T-helper 1 cell treated with Interleukin-12 subunit alpha and Interleukin-12 subunit beta and Interleukin-4 antibody, amounts not matched to agents 30 μg/mL and 1 μg/mL, for 36 hours (primary cell): ENCODE measurements around the gene PPP3R2.
"Not testable (repeated sequence)": the region's sequence is repeated elsewhere in the genome, so short reads cannot be mapped to it uniquely, and the experiment has no call there.

Experiments used
- H3K27ac Mint-ChIP-seq: one replicate; pipeline ENCODE4 v1.8.0; 2021; ENCODE audit warnings: mild to moderate bottlenecking, mixed read lengths
- H3K27me3 Mint-ChIP-seq: one replicate; pipeline ENCODE4 v1.8.0; 2021; ENCODE audit warnings: low read depth, mixed read lengths
- H3K36me3 Mint-ChIP-seq: one replicate; pipeline ENCODE4 v1.8.0; 2021; ENCODE audit warnings: low read depth, mixed read lengths
- H3K4me1 Mint-ChIP-seq: one replicate; pipeline ENCODE4 v1.8.0; 2021; ENCODE audit warnings: low read depth, mixed read lengths
- H3K4me3 Mint-ChIP-seq: one replicate; pipeline ENCODE4 v1.8.0; 2021; ENCODE audit warnings: mild to moderate bottlenecking, moderate library complexity, mixed read lengths
- H3K9me3 Mint-ChIP-seq: one replicate; pipeline ENCODE4 v1.8.0; 2021; ENCODE audit warnings: mixed read lengths

The PPP3R2 gene

GRCh38 chr9:101604296-101604695 lies 9.5 kb upstream of the PPP3R2 start:
- H3K27me3 Mint-ChIP-seq = peaks cover 16% of the 10 kb centered on the region
- H3K4me3 Mint-ChIP-seq = no peak overlapping the region
- H3K36me3 Mint-ChIP-seq = no peaks in the 10 kb centered on the region
- H3K27ac Mint-ChIP-seq = no peak overlapping the region
- peaks cover 2% of the 10 kb centered on the region for H3K4me1 Mint-ChIP-seq
- no peaks in the 10 kb centered on the region for H3K9me3 Mint-ChIP-seq

GRCh38 chr9:101601904-101602765 lies 7.4 kb upstream of the PPP3R2 start:
- Mint-ChIP-seq H3K4me3 (no peak overlapping the region), H3K36me3 (no peaks in the 10 kb centered on the region), H3K4me1 (peaks cover 2% of the 10 kb centered on the region), H3K27ac (no peak overlapping the region), H3K27me3 (peaks cover 8% of the 10 kb centered on the region), H3K9me3 (no peaks in the 10 kb centered on the region)

GRCh38 chr9:101593345-101593744 lies 1.4 kb downstream of the PPP3R2 start:
- no peaks in the 10 kb centered on the region for H3K4me1 Mint-ChIP-seq
- H3K27ac Mint-ChIP-seq = no peak overlapping the region
- no peaks in the 10 kb centered on the region for H3K9me3 Mint-ChIP-seq
- peaks cover 4% of the 10 kb centered on the region for H3K27me3 Mint-ChIP-seq
- no peak overlapping the region for H3K4me3 Mint-ChIP-seq
- H3K36me3 Mint-ChIP-seq = no peaks in the 10 kb centered on the region

- H3K4me3 Mint-ChIP-seq = no peak overlapping the region
- no peaks in the 10 kb centered on the region for H3K9me3 Mint-ChIP-seq
- no peaks in the 10 kb centered on the region for H3K36me3 Mint-ChIP-seq
- peaks cover 2% of the 10 kb centered on the region for H3K4me1 Mint-ChIP-seq
- H3K27ac Mint-ChIP-seq = no peak overlapping the region
- H3K27me3 Mint-ChIP-seq = peaks cover 4% of the 10 kb centered on the region
Measured at GRCh38 chr9:101592788-101593187, 2.0 kb downstream of the PPP3R2 start.

- no peaks in the 10 kb centered on the region for H3K9me3 Mint-ChIP-seq
- H3K4me3 Mint-ChIP-seq = no peak overlapping the region
- H3K36me3 Mint-ChIP-seq = no peaks in the 10 kb centered on the region
- H3K27me3 Mint-ChIP-seq = peaks cover 4% of the 10 kb centered on the region
- H3K4me1 Mint-ChIP-seq = peaks cover 3% of the 10 kb centered on the region
- no peak overlapping the region for H3K27ac Mint-ChIP-seq
Measured at GRCh38 chr9:101591787-101592446, 2.9 kb downstream of the PPP3R2 start.

GRCh38 chr9:101590901-101591300 lies 3.9 kb downstream of the PPP3R2 start:
- Mint-ChIP-seq H3K9me3 (peaks cover 3% of the 10 kb centered on the region), H3K27ac (no peak overlapping the region), H3K36me3 (peaks cover under 1% of the 10 kb centered on the region), H3K27me3 (peaks cover 4% of the 10 kb centered on the region), H3K4me3 (no peak overlapping the region), H3K4me1 (peaks cover 10% of the 10 kb centered on the region)

GRCh38 chr9:101590074-101590473 lies 4.7 kb downstream of the PPP3R2 start:
- H3K9me3 Mint-ChIP-seq = peaks cover 10% of the 10 kb centered on the region
- not testable (repeated sequence) for H3K27me3 Mint-ChIP-seq, H3K27ac Mint-ChIP-seq, H3K4me3 Mint-ChIP-seq, H3K36me3 Mint-ChIP-seq
- peaks cover 18% of the 10 kb centered on the region for H3K4me1 Mint-ChIP-seq

GRCh38 chr9:101587332-101588043 lies 7.3 kb downstream of the PPP3R2 start:
- H3K27ac Mint-ChIP-seq = no peak overlapping the region
- peaks cover 10% of the 10 kb centered on the region for H3K9me3 Mint-ChIP-seq
- peaks cover 7% of the 10 kb centered on the region for H3K36me3 Mint-ChIP-seq
- H3K27me3 Mint-ChIP-seq = no peaks in the 10 kb centered on the region
- H3K4me1 Mint-ChIP-seq = peaks cover 18% of the 10 kb centered on the region
- H3K4me3 Mint-ChIP-seq = no peak overlapping the region

GRCh38 chr9:101586651-101587050 lies 8.1 kb downstream of the PPP3R2 start:
- no peak overlapping the region for H3K4me3 Mint-ChIP-seq
- H3K4me1 Mint-ChIP-seq = peaks cover 18% of the 10 kb centered on the region
- H3K36me3 Mint-ChIP-seq = peaks cover 7% of the 10 kb centered on the region
- H3K9me3 Mint-ChIP-seq = peaks cover 10% of the 10 kb centered on the region
- no peaks in the 10 kb centered on the region for H3K27me3 Mint-ChIP-seq
- no peak overlapping the region for H3K27ac Mint-ChIP-seq

- H3K36me3 Mint-ChIP-seq = peaks cover 7% of the 10 kb centered on the region
- H3K27me3 Mint-ChIP-seq = no peaks in the 10 kb centered on the region
- no peak overlapping the region for H3K27ac Mint-ChIP-seq
- no peak overlapping the region for H3K4me3 Mint-ChIP-seq
- peaks cover 10% of the 10 kb centered on the region for H3K9me3 Mint-ChIP-seq
- H3K4me1 Mint-ChIP-seq = peaks cover 18% of the 10 kb centered on the region
Measured at GRCh38 chr9:101585740-101586139, 9.0 kb downstream of the PPP3R2 start.

GRCh38 chr9:101582553-101582952 lies 12.2 kb downstream of the PPP3R2 start:
- Mint-ChIP-seq H3K27ac (no peak overlapping the region), H3K36me3 (peaks cover 7% of the 10 kb centered on the region)

GRCh38 chr9:101579711-101580545 lies 14.8 kb downstream of the PPP3R2 start:
- no peaks in the 10 kb centered on the region for H3K36me3 Mint-ChIP-seq
- no peak overlapping the region for H3K4me3 Mint-ChIP-seq
- H3K9me3 Mint-ChIP-seq = no peaks in the 10 kb centered on the region
- no peak overlapping the region for H3K27ac Mint-ChIP-seq
- H3K4me1 Mint-ChIP-seq = no peaks in the 10 kb centered on the region
- H3K27me3 Mint-ChIP-seq = no peaks in the 10 kb centered on the region

More at GRCh38 chr9:101582553-101582952, 12.2 kb downstream of the PPP3R2 start:
- Mint-ChIP-seq H3K9me3 (peaks cover 10% of the 10 kb centered on the region), H3K4me3 (no peak overlapping the region), H3K27me3 (no peaks in the 10 kb centered on the region), H3K4me1 (peaks cover 16% of the 10 kb centered on the region)

GRCh38 chr9:101578378-101578777 lies 16.4 kb downstream of the PPP3R2 start:
- Mint-ChIP-seq H3K27ac (no peak overlapping the region), H3K9me3 (no peaks in the 10 kb centered on the region), H3K4me3 (no peak overlapping the region), H3K27me3 (no peaks in the 10 kb centered on the region), H3K36me3 (peaks cover 2% of the 10 kb centered on the region), H3K4me1 (peaks cover 2% of the 10 kb centered on the region)

GRCh38 chr9:101574731-101575333 lies 19.9 kb downstream of the PPP3R2 start:
- Mint-ChIP-seq H3K36me3 (peaks cover 2% of the 10 kb centered on the region), H3K27me3 (no peaks in the 10 kb centered on the region), H3K27ac (no peak overlapping the region), H3K4me3 (no peak overlapping the region), H3K9me3 (no peaks in the 10 kb centered on the region), H3K4me1 (peaks cover 16% of the 10 kb centered on the region)
